Spleen (tissue), 11 donors: ENCODE data around the gene LSMEM2. TPM values are rescaled to one million over a fixed set of nuclear protein-coding genes. Genes with fewer than 3 reads are reported as not detected.

Source experiments
- DNase-seq: peaks from one replicate; pipeline ENCODE4 v3.0.0-alpha.2; 2020
- H3K27ac ChIP-seq, 8 donors: fragments of 200-600 bp; sonication (generic) in 7 of 8; 1 replicate in 4 of 8; 2 replicates in 4 of 8; pipeline versions ENCODE4 v1.5.0 to v1.8.0; 2016 to 2021; ENCODE audit warnings: inconsistent platforms in 4 of 8, mild to moderate bottlenecking in 4 of 8, moderate library complexity in 1 of 8
- H3K27me3 ChIP-seq, 7 donors: fragments of 200-600 bp; sonication (generic) in 6 of 7; replicated peaks in 1 of 7; 1 replicate in 4 of 7; 2 replicates in 3 of 7; pipeline versions ENCODE4 v1.5.0 to v1.8.0; 2016 to 2021; ENCODE audit warnings: inconsistent platforms in 3 of 7, mild to moderate bottlenecking in 1 of 7
- H3K36me3 ChIP-seq, 6 donors: fragments of 200-600 bp; sonication (generic) in 5 of 6; 1 replicate in 4 of 6; 2 replicates in 2 of 6; pipeline versions ENCODE4 v1.5.0 to v1.8.0; 2016 to 2021; ENCODE audit warnings: inconsistent platforms in 2 of 6
- H3K4me1 ChIP-seq, 6 donors: fragments of 200-600 bp; sonication (generic) in 5 of 6; 1 replicate in 3 of 6; 2 replicates in 3 of 6; pipeline versions ENCODE4 v1.5.0 to v1.8.0; 2016 to 2021; ENCODE audit warnings: inconsistent platforms in 3 of 6
- H3K4me3 ChIP-seq, 8 donors: fragments of 200-600 bp; sonication (generic) in 7 of 8; 1 replicate in 4 of 8; 2 replicates in 4 of 8; pipeline versions ENCODE4 v1.5.0 to v1.8.0; 2016 to 2021; ENCODE audit warnings: inconsistent platforms in 4 of 8, mild to moderate bottlenecking in 4 of 8, moderate library complexity in 2 of 8
- H3K9me3 ChIP-seq, 8 donors: fragments of 200-600 bp; sonication (generic) in 7 of 8; 1 replicate in 4 of 8; 2 replicates in 4 of 8; pipeline versions ENCODE4 v1.5.0 to v1.8.0; 2016 to 2021; ENCODE audit warnings: inconsistent platforms in 4 of 8
- POLR2A ChIP-seq, 3 donors: fragments of 450-650 bp; IDR thresholded peaks; one replicate each; pipeline ENCODE4 v1.5.1; 2017; ENCODE audit warnings: antibody characterized with exemption in 3 of 3, mild to moderate bottlenecking in 1 of 3
- POLR2AphosphoS5 ChIP-seq, 3 donors: sonication (generic); formaldehyde crosslinking; IDR thresholded peaks; one replicate each; pipeline ENCODE4 v1.5.1; 2017; ENCODE audit warnings: antibody characterized with exemption in 3 of 3
- WGBS, 5 donors: extraction: QIAGEN DNeasy Blood & Tissue Kit in 3 of 5; methylation state at CpG; one replicate each; pipeline versions ENCODE4 v1.1.5 to v1.1.7; 2013 to 2018; 5-methylcytosine and 5-hydroxymethylcytosine counted together
- intact Hi-C: fragments of 100-400 bp; cut with DNase I; formaldehyde crosslinking; loops from one replicate; pipeline ENCODE4 v1.15.0; 2023; ENCODE audit warnings: low total_unique reads
- polyA plus RNA-seq, 3 donors: library from polyadenylated mRNA; stranded (reverse); fragments of 200-250 nt; gene quantifications; one replicate each; pipeline ENCODE4 v1.2.1, GENCODE V29; 2013
- total RNA-seq, 7 donors: library from RNA; depleted of rRNA in 3 of 7; stranded (reverse); fragments of >200 nt in 3 of 7; fragmentation: NEBNext Ultra II Directional in 4 of 7; extraction: Animal tissue kit (Norgen Biotek cat#: 25700) in 4 of 7; gene quantifications; one replicate each; pipeline versions ENCODE4 v1.1.0 to v1.2.1, GENCODE V29; 2016 to 2021
- TF ChIP-seq, protein P1 (sequence below), 11 experiments: fragments of 200-600 bp in 7 of 11; fragments of 450-650 bp in 4 of 11; sonication (generic) in 4 of 11; IDR thresholded peaks in 8 of 11; conservative IDR thresholded peaks in 3 of 11; 1 replicate in 7 of 11; 2 replicates in 4 of 11; pipeline versions ENCODE4 v1.4.0 to v1.8.0; 2016 to 2021; ENCODE audit warnings: antibody characterized with exemption in 11 of 11, inconsistent platforms in 4 of 11, mild to moderate bottlenecking in 1 of 11
- donor health status: healthy with polysubstance abuse.
- donor health status: DM: no; HTN: no; CAD: no; lungs with moderate emphysema.
- donor health status: DM: no; HTN: no; CAD: no.
- donor health status: Bipolar disorder and iron deficiency.
- donor health status: healthy.
- donor health status: DM: no; HTN: no; CAD: no.
- donor health status: DM: yes; HTN: yes; CAD: no.

Gene LSMEM2
- total and polyA plus RNA-seq, 10 donors = 0.06 to 0.46 (median 0.24) TPM; not detected in 6

GRCh38 chr3:50295553-50296431 is 16.9 kb downstream of the LSMEM2 start:
- DNase-seq = no peak
- intact Hi-C loops = no loop called here
- 91 to 95% (median 91%) methylated on average over 8 of the region's 8 CpGs for WGBS, 5 donors
- no peaks in the 10 kb centered on the region for H3K27me3 ChIP-seq
- H3K9me3 ChIP-seq = no peaks in the 10 kb centered on the region
- TF ChIP-seq POLR2AphosphoS5 (IDR thresholded peaks at IDR 0.05) (no peak), POLR2A (IDR thresholded peaks at IDR 0.05) (no peak)
- TF ChIP-seq, protein P1, sequence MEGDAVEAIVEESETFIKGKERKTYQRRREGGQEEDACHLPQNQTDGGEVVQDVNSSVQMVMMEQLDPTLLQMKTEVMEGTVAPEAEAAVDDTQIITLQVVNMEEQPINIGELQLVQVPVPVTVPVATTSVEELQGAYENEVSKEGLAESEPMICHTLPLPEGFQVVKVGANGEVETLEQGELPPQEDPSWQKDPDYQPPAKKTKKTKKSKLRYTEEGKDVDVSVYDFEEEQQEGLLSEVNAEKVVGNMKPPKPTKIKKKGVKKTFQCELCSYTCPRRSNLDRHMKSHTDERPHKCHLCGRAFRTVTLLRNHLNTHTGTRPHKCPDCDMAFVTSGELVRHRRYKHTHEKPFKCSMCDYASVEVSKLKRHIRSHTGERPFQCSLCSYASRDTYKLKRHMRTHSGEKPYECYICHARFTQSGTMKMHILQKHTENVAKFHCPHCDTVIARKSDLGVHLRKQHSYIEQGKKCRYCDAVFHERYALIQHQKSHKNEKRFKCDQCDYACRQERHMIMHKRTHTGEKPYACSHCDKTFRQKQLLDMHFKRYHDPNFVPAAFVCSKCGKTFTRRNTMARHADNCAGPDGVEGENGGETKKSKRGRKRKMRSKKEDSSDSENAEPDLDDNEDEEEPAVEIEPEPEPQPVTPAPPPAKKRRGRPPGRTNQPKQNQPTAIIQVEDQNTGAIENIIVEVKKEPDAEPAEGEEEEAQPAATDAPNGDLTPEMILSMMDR (IDR thresholded peaks at IDR 0.05 in 8 of 11, conservative IDR thresholded peaks at IDR 0.05 in 3 of 11) = no peak
- no peak overlapping the region for H3K27ac ChIP-seq
- peaks cover 0 to 10% (median 0%) of the 10 kb centered on the region in 6 donors for H3K36me3 ChIP-seq
- no peak overlapping the region for H3K4me3 ChIP-seq
- H3K4me1 ChIP-seq = peaks cover 33 to 61% (median 49%) of the 10 kb centered on the region in 6 donors

GRCh38 chr3:50296721-50297383 is 18.0 kb downstream of the LSMEM2 start:
- 90 to 97% (median 95%) methylated on average over 5 to 18 of the region's 18 CpGs for WGBS, 5 donors
- DNase-seq = no peak
- H3K27me3 ChIP-seq = no peaks in the 10 kb centered on the region
- peak in 1 of 3 donors; percentile 55 for TF ChIP-seq POLR2AphosphoS5 (IDR thresholded peaks at IDR 0.05)
- TF ChIP-seq, protein P1 (IDR thresholded peaks at IDR 0.05 in 8 of 11, conservative IDR thresholded peaks at IDR 0.05 in 3 of 11) = no peak
- peaks cover 23 to 60% (median 45%) of the 10 kb centered on the region in 6 donors for H3K4me1 ChIP-seq
- no peak overlapping the region for H3K4me3 ChIP-seq
- peak overlapping the region in 2 of 8 donors; percentile 96 to 98 for H3K27ac ChIP-seq
- peaks cover 0 to 10% (median 0%) of the 10 kb centered on the region in 6 donors for H3K36me3 ChIP-seq
- intact Hi-C loops = no loop called here
- no peaks in the 10 kb centered on the region for H3K9me3 ChIP-seq

DNA sequence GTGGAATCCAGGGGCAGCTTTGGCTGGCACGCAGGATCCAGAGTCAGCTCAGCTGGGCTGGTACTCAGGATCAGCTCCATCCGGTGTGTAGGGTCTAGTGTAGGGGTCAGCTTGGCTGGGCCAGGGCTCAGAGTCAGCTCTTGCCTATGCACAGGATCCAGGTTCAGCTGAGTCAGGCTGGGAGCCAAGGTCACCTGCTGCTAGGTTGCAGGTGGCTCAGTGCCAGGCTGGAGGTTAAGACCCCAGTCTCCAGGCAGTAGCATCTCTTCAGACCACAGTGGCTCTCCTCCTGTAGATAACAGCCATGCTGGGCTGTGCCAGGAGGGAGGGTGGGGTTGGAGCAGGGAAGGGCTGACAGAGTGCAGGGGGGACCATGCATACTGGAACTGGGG is 18.5 kb downstream of the LSMEM2 start:
- H3K27me3 ChIP-seq = no peaks in the 10 kb centered on the region
- TF ChIP-seq POLR2A (IDR thresholded peaks at IDR 0.05) (no peak), POLR2AphosphoS5 (IDR thresholded peaks at IDR 0.05) (no peak)
- TF ChIP-seq, protein P1 (IDR thresholded peaks at IDR 0.05 in 8 of 11, conservative IDR thresholded peaks at IDR 0.05 in 3 of 11) = no peak
- peak overlapping the region in 1 of 8 donors; percentile 90 for H3K4me3 ChIP-seq
- DNase-seq = peak; percentile 81
- H3K9me3 ChIP-seq = no peaks in the 10 kb centered on the region
- H3K4me1 ChIP-seq = peaks cover 23 to 61% (median 44%) of the 10 kb centered on the region in 6 donors
- H3K36me3 ChIP-seq = peaks cover 0 to 10% (median 0%) of the 10 kb centered on the region in 6 donors
- 80 to 93% (median 85%) methylated on average over 1 to 2 of the region's 2 CpGs; no CpG with 5 or more reads in 1 of the 5 donors for WGBS, 5 donors
- intact Hi-C loops = no loop called here
- peak overlapping the region in 4 of 8 donors; percentile 90 to 98 (median 96) for H3K27ac ChIP-seq
